Kidney glomerular epithelial cell (primary cell): Measurements from ENCODE around the gene PTGFRN.
"Not testable (repeated sequence)": the region's sequence is repeated elsewhere in the genome, so short reads cannot be mapped to it uniquely, and the experiment has no call there.

Experiments
- DNase-seq: peaks from one replicate; lab custom pipeline; 2025; lab: John Stamatoyannopoulos, UW

The PTGFRN gene

DNA sequence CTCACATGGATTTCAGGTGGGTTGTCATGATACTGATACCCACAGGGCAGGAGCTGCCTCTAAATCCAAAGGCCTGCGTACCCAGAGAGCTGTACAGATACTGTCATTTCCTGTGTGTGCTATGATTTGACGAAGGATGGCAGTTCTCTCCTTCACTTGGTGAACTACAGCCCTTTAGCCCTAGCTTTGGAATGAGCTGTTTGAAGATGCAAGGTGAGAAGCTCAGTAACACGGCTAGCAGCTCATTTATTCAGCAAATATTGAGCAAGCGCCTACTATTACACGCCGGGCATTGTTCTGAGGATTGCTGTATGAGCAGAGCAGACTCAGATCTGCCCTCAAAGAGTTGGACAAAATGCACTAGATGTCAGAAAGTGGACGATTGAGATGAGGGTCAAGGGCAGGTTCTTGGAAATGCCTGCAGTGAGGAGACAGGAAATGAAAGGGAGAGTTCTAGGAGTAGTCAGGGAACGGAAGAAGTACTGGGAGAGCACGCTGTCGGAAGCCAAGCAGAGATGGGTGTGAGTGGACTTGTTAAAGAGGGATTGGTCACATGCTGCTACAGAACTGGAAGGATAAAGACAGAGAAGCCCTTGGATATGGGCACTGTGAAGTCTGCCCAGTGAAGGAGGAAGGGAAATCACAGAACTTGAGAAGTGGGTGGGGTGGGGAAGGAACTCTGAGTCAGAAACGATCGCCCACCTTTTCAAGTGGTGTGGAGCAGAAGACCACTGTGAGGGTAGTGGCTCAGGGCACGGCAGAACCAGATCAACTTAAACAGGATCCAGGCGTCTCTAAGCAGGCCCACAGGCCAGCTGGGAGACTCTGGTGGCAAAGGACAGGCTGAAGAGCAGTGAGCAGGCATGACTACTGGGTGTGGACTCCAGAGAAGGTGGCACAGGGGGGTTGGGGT is 7.1 kb downstream of the PTGFRN start:
- no peak for DNase-seq

- no peak for DNase-seq
Observed at GRCh38 chr1:116918714-116919357, 9.1 kb downstream of the PTGFRN start.

DNA sequence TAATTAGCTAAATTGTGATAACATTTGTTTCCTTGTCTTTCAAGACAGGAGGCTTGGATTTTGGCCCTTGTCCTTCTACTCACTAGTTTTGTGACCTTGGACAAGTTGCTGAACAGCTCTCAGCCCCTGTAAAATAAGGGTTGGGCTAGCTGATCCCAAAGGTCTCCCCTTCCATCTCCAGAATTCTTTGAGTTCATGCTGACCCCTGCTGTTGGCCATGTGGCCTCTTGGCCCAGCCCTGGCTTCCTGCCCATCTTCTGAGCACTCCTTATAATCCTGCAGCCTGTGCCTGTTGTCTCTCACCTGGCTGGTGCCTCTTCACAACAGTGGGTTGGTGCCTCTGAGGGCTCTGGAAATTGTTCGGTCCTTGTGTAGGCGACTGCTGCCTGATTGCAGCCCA is 10.1 kb downstream of the PTGFRN start:
- no peak for DNase-seq

GRCh38 chr1:116920211-116920610 is 10.5 kb downstream of the PTGFRN start:
- no peak for DNase-seq

DNA sequence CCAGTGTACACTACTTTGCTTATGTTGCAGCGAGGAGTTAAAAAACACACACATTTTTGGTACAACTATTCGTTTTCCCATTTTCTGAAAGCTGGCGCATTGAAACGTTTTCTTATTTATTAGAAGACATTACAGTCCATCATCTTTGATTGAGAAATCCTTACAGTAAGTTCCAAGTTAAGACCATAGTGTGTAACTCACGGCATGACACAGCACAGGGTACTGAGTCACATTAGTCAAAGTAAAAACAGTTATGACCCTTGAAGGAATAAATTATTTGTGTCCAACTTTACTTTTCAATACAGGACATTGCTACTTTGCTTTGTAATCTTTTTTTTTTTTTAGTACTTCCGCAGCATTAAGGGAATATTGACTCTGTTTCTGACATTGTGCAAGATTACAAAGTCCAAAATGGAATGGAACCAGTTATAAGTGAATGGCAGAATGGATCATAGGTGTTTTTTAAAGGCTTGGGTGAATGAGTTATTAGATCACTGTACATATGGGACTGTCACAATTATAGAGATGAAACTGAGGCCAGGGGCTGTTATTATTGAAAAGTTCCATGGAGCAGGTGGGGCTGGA is 11.7 kb downstream of the PTGFRN start:
- no peak for DNase-seq

DNA sequence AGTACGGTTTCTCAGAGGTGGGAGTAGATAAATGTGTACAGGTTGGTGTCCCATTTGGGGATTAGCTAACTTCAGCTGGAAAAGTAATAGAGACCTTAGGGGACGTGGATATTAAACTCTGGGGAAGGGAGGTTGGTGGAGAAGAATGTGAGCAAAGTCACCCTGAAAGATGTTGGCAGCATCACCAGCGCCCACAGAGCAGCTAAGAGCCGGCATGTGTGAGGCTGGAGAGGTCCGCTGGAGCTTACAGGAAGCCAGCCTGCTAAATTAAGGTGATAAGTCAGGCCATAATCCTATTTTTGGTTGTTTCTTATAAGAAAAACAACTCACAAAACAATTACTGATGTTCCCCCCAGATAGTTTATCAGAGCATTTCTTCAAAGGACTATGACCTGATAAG is 12.2 kb downstream of the PTGFRN start:
- DNase-seq = no peak

DNA sequence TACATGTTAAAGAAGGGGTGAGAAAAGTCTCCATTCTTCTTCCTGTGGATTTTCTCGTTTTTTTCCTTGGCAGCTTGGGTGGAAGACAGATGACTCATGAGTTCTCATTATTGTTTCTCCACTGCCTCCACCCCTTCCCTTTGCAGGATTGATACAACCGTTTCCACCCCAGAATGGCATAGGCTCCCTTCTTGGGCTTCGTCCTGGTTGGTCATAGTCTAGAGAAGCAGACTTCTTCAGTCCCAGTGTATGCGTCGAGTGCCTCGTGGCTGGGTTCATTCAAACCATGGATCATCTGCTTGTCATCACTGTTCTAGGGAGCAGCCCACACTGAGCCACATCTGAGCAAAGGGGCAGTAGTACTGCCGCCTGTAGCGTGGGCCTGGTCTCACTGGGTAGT is 13.7 kb downstream of the PTGFRN start:
- no peak for DNase-seq

DNA sequence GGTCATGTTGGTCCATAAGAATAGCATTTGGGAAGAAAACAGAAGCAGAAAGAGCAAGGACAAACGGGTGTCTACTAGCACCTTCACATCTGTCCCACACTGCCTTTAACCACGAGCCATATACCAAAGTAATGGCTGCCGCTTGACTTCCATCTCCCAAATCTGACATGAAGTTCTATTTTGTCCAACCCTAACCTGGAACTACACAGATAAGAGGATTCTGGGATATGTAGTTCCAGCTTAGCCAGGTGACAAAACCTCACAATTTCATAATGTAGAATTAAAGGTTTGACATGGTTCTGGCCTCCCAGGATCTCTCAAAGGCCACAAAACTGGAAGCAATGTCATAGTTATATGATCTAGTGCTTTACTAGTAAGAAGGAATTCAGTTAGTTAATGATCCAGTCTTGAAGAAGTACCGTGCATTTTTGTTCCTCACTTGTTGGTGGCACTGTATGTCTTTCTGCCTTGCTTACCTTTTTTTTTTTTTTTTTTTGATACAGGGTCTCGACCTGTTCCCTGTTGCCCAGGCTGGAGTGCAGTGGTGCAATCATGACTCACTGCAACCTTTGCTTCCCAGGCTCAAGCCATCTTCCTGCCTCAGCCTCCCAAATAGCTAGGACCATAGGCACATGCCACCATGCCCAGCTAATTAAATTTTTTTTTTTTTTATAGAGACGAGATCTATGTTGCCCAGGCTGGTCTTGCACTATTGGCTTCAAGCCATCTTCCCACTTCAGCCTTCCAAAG is 17.5 kb downstream of the PTGFRN start:
- no peak for DNase-seq

GRCh38 chr1:116929961-116930592 is 20.4 kb downstream of the PTGFRN start:
- no peak for DNase-seq

DNA sequence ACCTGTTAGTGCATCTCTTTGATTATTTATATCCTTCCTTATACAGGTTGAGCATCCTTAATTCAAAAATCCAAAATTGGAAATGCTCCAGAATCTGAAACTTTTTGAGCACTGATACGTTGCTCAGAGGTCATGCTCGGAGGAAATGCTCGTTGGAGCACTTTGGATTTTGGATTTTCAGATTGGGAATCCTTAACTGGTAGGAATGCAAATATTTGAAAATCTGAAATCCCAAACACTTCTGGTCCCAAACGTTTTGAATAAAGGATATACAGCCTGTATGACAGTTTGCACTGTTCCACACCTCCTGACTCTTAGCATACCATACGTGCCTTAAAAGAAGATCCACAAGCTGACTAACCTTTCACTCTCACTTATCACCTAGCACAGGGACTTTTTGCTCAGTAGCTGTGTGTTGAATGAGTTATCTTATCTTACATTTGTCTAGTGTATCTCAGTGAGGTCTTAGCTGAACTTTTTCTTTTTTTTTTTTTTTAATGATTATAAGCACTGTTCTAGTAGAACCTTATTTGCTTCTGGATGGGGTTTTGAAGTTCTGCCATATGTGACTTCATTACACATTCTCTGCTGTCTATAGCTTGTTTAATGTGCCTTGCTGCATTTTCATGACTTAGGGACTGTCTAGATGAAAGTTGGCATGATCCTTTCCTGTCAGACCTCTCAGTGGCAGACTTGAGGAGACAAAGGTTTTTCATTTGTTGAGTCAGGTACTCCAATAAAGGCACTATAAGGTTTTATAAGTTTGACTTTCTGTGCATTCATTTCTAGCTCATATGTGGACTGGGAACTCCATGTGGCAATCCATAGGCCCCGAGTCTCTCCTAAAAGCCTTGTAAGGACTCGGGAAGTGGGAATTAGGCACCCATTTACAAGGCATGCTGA is 21.6 kb downstream of the PTGFRN start:
- DNase-seq = no peak

DNA sequence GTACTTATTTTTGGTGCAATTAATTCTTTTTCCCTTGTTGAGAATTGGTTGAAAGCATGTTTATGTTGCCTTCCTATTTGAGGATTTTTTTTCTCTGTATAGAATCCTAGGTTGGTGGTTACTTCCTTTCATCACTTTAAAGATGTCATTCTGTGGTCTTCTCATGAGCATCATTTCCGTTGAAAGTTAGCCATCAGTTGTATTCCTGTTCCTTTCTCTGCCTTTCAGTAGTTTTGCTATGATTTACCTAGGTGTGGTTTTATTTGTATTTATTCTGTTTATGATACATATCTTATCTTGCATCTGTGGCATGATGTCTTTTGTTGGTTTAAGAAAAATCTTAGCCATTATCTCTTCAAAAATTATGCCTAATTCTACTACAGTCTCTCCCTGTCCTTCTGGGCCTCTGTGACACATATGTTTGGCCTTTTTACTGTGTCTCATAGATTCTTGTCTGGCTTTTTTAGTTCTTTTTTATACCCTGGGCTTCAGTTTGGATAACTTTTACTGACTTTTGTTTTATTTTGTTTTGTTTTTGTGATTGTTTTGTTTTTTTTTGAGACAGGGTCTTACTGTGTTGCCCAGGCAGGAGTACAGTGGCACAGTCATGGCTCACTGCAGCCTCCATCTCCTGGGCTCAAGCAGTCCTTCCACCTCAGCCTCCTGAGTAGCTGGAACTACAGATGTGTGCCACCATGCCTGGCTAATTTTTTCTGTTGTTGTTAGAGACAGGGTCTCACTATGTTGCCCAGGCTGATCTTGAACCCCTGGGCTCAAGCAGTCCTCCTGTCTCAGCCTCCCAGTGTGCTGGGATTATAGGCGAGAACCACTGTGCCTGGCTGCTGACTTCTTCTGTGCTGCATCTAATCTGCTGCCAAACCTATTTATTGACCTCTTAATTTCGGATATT is 24.1 kb downstream of the PTGFRN start:
- no peak for DNase-seq

GRCh38 chr1:116934586-116935207 is 25.0 kb downstream of the PTGFRN start:
- DNase-seq = no peak

- DNase-seq = no peak
Observed at GRCh38 chr1:116938216-116938615, 28.5 kb downstream of the PTGFRN start.

GRCh38 chr1:116939780-116940543 is 30.2 kb downstream of the PTGFRN start:
- DNase-seq = not testable (repeated sequence)

- no peak for DNase-seq
Observed at GRCh38 chr1:116940814-116941599, 31.3 kb downstream of the PTGFRN start.

DNA sequence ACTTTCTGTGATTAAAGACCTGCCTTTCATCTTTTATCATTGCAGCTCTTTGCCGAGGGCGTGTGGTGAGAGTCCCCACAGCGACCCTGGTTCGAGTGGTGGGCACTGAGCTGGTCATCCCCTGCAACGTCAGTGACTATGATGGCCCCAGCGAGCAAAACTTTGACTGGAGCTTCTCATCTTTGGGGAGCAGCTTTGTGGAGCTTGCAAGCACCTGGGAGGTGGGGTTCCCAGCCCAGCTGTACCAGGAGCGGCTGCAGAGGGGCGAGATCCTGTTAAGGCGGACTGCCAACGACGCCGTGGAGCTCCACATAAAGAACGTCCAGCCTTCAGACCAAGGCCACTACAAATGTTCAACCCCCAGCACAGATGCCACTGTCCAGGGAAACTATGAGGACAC is 32.0 kb downstream of the PTGFRN start:
- no peak for DNase-seq

- DNase-seq = no peak
Observed at GRCh38 chr1:116942344-116942743, 32.6 kb downstream of the PTGFRN start.

- no peak for DNase-seq
Observed at GRCh38 chr1:116943438-116943837, 33.7 kb downstream of the PTGFRN start.
